HG03135 (cell line): ENCODE measurements around the gene DLK1.

Experiments
- ATAC-seq: cut with Tn5 transposase; IDR thresholded peaks from one replicate; pipeline ENCODE4 v1.9.1; 2021; ENCODE audit warnings: mild to moderate bottlenecking, moderate library complexity; ENCODE audit not compliant: unreplicated experiment

DLK1 gene

DNA sequence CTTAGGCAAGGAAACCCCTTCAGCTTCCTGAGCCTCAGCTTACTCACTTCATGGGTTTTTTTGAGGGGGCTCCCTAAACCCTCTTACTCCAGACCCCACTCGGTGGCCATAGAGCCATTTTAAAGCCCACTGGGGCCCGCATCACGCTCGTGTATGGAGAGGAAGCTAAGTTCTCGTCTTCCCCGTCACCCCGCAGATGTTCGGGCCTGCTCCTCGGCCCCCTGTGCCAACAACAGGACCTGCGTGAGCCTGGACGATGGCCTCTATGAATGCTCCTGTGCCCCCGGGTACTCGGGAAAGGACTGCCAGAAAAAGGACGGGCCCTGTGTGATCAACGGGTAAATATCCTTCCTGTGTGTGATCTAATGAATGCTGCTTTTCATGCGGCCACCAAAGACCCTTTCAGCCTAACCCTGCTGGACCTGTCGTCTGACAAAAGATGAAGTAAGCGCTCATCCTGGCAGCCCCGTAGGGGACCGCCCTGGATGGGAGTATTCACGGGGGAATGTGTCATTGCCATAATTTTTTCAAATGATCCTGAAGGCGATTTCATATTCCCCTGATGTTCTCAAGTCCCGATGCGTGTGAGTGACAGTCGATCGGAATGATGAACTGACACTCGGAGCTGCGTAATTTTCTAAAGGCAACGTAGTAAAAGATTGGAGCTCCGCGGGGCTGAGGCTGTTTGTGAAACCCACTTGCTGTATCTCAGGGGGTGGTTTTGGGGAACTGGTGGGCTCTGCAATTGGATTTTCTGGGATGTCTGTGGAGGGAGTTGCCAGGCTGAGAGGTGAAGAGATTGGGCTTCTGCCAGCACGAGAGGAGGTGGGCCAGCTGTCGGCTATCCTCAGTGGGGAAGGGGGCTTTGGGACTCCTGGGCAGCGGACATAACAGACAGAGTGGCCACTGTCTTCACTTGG lies 5.4 kb downstream of the DLK1 start:
- no peak for ATAC-seq

DNA sequence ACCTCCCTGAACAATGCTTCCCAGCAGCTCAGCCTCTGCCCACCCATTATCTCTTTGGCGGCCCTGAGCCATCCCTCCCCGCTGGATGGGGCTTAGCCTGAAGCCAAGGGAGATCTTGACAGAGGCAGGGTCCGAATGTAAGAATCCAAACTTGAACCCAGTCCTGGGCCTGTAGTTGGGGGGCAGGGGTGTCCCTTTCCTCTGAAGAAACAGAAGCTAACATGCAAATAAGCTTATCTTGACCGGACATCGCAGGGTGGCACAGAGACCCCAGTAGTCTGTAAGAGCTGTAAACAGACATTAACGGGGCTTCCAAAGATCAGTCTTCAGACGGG lies 6.0 kb downstream of the DLK1 start:
- ATAC-seq: no peak

DNA sequence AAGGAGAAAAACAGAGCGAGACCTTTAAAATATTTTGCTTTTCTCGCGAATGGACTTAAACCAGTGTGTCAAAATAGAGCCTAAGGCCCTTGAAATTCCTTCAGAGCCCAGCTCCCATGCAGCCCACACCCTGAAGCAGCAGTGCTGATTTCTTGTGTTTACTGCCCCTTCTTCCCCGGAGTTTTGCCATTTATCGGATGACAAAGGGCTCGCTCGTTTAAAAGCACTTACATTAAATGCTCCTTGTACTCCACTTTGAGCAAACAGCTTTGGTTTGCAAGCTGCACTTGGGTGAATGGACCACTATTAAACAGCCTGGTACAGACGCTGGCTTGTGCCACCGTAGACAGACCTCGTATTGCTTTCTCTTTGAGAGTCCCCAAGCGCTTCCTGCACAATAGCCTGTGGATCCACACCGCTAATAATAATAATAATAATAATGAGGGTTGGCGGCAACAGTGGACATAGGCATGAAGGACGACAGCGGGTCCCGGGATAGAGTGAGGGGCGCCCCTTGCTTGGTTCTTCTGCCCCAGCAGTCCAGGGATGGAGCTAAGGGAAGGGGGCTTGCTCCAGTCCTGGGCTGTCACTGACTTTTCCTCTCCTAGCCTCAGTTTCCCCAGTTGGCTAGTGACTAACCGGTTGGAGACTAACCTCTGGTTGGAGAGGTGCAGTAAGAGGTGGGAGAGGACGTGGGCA lies 6.6 kb downstream of the DLK1 start:
- ATAC-seq: no peak

DNA sequence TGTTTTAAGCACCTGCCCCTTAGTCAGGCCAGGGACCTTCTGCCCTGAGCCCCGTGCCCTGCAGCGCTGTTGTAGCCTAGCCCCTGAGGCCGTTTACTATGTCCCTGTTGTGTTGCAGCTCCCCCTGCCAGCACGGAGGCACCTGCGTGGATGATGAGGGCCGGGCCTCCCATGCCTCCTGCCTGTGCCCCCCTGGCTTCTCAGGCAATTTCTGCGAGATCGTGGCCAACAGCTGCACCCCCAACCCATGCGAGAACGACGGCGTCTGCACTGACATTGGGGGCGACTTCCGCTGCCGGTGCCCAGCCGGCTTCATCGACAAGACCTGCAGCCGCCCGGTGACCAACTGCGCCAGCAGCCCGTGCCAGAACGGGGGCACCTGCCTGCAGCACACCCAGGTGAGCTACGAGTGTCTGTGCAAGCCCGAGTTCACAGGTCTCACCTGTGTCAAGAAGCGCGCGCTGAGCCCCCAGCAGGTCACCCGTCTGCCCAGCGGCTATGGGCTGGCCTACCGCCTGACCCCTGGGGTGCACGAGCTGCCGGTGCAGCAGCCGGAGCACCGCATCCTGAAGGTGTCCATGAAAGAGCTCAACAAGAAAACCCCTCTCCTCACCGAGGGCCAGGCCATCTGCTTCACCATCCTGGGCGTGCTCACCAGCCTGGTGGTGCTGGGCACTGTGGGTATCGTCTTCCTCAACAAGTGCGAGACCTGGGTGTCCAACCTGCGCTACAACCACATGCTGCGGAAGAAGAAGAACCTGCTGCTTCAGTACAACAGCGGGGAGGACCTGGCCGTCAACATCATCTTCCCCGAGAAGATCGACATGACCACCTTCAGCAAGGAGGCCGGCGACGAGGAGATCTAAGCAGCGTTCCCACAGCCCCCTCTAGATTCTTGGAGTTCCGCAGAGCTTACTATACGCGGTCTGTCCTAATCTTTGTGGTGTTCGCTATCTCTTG lies 7.6 kb downstream of the DLK1 start:
- no peak for ATAC-seq

DNA sequence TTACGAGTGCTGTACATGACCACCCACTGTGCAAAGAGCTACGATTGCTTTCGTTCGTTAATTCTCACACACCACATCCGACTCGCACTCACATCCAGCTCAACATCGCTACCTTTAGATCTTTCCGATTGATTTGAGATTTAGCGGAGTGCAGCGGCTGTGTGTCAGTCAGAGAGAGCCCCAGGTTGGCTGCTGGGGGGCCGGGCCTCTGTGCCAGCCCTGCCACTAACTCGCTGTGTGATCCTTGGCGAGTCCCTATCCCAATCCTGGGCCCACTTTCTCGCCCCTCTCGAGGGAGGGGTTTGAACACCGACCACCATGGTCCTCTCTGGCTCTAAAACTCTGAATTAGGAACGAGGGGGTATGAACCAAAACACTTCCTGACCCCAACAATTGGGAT lies 8.6 kb downstream of the DLK1 start:
- ATAC-seq: no peak

DNA sequence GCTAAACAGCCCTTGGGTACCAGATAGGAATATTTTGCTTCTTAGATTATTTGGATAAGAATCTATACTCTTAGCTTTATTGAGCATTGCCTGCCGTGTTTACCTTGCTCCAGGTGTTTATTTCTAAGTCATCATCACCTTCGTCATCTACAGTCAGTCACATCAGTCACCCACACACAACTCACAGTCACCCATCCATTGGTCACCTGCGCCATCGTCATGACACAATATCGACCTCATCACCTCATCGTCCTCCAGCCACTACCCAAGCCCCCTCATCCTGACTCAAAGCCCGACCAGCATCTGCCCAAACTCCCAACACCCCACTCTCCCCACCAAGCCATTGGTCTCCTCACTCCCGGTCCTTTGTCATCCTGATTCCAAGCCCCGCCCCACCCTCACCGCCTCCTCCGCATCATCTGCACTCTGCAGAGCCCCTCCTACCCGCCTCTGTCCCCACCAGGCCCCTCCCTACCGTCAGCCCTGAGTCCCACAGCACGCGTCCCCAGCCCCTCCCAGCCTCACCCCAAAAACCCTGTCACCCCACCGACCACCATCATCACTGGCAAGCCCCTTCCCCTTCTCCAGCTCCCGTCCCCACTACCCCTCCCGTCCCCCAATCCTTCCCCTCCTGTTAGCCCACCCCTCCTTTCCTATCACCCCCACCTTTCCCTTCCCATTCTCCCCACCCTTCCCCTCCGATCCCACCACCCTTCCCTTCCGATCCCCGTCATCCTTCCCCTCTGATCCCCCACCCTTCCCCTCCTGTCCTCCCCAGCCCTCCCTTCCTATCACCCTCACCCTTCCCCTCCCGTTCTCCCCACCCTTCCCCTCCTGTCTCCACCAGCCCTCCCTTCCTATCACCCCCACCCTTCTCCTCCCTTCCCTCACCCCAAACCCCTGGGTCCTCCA lies 9.8 kb downstream of the DLK1 start:
- ATAC-seq: no peak

DNA sequence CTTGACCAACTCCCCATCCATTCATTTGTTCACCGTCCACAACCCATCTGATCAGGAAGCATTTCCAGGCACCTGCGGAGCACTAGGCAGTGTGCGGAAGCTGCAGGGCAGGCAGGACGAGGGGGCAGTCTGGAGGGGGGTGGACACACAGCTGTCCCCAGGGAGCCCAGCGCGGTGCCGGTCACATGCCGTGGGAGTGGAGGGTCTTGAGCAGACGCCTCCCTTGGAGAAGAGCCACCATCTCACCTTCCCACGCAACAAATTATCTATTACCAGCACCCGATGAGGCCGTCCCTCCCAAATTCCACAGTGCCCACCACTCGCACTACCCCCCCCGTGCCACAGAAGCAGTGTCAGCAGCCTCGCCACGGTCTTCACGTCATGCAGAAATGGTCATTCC lies 10.8 kb downstream of the DLK1 start:
- no peak for ATAC-seq

DNA sequence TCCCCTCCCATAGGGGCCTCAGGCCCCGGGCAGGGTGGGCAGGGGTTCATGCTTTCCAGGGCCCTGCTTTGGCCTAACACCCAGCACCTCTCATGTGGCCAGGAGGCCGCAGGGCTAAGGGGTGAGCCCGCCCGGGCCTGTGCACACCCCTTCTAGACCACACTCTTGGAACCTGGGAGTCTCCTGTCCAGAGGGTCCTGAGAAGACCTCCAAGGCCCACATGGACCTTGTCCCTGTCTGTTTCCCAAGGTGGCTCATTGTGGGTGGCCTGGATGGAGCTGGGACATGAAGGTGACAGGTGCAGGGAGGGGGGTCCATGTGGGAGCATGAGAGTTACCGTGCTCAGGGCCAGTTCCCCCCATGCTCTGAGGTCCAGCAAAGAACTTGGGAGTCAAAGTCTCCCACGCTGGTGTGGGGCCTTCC lies 11.6 kb downstream of the DLK1 start:
- no peak for ATAC-seq

DNA sequence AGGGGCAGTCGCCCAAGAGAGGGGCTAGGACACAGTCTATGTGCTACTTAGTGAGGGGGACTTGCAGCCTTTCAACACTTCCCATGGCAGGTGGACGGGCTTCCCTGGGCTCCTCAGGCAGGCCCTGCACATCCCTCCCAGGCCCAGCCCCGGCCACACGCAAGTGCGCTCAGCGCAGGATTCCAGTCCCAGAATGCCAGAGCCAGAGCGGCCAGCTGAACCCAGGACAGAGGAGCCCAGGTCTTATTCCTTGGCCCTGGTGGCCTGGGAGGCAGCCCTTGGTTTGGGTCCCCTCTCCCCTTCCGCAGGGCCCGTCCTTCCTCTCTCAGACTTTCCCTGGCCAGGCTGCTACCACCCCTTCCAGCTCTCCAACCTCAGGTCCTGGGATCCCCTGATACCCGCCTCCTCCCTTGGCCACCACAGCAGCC lies 12.0 kb downstream of the DLK1 start:
- ATAC-seq: no peak

DNA sequence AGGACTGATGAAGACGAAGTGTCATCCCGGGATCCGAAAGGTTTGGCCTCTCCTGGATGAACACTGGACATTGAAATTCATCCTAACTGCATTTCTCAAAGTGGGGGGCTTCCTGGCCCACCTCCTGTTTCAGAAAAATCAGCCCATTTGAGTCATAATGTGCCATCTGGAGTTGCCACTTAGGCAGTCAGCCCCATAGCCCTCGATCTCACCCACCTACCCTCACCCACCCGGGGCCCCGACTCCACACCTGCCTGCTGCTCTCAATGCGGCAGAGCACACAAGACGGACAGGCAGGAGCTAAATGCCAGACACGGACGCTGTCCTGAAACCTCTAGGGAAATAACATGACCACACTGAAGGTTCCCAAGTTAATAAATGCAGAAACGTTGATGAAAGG lies 12.6 kb downstream of the DLK1 start:
- ATAC-seq: no peak

DNA sequence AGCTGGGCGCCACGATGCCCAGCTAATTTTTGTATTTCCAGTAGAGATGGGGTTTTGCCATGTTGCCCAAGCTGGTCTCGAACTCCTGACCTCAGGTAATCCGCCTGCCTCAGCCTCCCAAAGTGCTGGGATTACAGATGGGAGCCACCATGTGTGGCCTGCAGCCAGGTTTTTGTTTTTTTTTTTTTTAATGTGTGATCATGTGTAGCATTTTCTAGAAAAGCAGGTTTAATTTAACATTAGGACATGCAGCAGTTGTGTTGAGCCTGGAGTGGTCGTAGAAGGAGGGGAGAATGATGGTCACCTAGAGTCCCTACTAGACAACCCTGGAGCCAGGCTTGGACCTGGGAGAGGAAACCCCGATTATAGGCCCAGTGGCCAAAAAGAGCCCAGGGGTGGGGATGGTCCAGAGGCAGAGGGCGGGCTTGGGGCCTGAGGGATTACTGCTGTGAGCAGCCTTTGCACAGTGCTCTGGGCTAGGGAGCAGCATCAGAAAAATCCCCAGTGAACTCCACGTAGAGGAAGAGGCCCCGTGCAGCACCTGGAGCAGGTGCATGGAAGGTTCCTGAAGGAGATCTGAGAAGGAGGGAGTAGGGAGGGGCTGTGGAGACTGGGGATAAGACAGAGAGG lies 13.6 kb downstream of the DLK1 start:
- ATAC-seq: no peak

DNA sequence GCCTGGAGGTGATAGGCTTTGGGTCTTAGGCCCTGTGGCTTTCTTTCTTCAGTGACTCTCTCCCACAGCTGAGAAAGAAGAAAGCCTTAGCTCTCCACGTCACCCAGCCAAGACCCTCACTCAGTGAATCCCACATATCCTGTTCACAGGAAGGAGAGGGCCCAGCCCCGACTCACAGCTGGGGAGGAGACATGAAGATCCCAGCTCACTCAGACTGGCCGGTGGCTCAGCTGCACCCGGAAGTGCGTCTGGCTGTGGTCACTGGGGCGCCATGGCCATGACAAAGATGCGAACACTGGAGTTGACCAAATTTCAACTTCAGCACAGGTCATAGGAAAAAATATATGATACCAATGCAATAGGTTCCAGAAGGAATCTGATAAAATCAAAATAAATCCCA lies 14.2 kb downstream of the DLK1 start:
- ATAC-seq: no peak

DNA sequence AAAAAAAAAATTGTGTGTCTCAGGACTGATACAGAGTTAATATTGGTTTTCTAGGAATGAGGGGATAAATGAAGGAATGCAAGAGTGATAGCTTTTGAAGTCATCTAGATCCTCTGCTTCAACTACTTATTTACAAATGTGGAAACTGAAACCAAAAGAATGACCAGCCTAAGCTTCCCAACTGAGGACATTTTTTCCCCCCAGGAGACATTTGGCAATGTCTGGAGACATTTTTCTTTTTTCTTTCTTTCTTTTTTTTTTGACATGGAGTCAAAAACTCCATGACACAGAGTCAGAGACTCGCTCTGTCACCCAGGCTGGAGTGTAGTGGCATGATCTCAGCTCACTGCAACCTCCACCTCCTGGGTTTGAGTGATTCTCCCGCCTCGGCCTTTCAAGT lies 15.3 kb downstream of the DLK1 start:
- ATAC-seq: no peak

DNA sequence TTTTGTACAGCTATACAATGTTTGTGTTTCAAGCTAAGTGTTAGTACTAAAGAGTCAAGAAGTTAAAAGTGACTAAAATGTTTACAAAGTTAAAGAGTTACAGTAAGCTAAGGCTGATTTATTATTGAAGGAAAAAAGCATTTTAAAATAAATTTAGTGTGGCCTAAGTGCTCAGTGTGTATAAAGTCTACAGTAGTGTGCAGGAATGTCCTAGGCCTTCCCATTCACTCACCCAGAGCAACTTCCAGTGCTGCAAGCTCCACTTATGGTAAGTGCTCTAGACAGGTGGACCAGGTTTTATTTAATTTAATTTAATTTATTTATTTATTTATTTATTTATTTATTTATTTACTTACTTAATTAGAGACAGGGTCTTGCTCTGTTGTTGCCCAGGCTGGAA lies 19.6 kb downstream of the DLK1 start:
- ATAC-seq: no peak

DNA sequence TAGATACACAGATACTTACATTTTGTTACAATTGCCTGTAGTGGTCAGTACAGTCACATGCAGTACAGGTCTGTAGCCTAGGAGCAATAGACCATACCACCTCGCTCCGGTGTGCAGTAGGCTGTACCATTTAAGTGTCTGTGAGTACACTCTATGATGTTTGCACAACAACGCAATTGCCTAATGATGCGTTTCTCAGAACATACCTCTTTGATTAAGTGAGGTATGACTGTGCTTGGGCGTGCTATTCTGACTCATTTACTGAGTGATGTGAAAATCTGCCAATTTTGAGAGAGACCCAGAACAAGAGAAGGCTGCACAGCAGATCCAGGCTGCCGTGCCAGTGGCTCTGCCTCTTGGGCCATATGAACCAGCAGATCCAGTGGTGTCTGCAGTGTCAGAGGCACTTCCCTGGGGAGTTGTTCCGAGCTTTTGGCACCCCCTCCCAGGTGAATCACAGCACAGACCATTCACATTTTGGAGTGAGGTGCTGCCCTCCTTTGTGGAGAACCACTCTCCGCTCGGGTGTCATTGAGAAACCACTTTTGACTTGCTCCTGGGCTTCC lies 20.4 kb downstream of the DLK1 start:
- ATAC-seq: no peak

DNA sequence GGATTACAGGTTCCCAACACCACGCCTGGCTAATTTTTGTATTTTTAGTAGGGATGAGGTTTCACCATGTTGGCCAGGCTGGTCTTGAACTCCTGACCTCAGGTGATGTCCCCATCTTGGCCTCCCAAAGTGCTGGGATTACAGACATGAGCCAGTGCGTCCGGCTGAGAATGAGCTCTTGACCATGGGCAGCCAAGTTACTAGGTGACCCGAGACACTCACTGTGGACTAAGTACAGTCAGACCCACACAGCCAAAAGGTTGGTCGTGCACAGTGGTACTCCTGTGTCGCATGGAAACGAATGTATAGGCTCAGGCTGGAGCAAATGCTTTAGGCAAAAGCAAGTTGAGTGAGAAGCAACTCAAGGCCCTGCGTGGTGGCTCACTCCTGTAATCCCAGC lies 21.0 kb downstream of the DLK1 start:
- ATAC-seq: no peak

DNA sequence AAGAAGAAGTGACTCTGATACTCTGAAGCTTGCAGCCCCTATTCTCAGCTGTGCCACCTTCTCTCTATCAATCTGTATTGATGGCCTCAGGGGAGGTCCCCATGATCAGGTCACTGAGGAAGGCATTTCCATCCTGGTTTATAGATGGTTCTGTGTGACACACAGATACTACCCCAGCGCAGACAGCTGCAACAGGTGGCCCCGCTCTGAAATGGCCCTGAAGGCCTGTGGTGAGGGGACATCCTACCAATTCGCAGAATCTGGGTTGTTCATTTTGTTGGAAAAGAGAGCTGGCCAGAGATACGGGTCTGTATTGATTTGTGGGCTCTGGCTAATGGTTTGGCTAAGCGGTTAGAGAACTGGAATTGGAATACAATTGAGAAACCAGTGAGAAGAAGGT lies 21.7 kb downstream of the DLK1 start:
- no peak for ATAC-seq

DNA sequence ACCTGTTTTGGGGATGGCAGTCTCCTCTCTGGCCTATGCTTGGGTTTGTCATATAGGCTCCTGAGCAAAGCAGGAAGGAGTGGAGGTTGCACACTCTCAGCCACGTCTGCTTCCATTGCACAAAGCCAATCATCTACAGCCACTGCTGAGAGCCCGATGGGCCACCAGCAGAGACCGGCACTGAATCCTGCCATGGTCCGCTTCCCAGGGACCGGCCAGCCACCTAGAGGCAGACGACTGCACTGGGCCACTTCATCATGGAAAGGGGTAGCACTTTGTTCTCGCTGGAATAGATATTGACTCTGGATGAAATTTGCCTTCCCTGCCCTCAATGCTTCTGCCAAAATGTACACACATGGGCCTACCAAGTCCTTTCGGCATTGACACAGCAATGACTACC lies 22.3 kb downstream of the DLK1 start:
- ATAC-seq: no peak

DNA sequence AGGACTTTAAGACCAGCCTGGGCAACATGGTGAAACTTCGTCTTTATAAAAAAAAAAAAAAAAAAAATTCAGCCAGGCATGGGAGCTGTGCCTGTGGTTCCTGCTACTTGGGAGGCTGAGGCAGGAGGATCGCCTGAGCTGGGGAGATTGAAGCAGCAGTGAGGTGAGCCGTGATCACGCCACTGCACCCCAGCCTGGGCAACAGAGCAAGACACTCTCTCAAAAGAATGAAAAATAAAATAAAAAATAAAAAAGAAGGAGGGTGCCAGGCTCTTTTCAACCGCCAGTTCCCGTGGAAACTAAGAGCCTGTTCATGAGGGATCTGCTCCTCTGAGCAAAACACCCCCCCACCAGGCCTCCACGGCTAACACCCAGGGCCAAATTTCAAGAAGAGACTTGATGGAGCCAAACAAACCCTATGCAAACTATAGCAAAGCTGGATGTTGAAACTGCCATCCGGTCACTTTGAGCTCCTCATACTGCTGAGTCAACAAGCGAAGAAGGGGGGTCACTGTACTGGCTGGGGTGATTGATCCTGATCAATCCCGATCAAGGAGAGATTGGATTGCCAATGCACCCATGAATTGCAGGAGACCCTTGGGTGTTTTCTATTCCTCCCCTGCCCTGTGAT lies 23.4 kb downstream of the DLK1 start:
- no peak for ATAC-seq
